GM23338 (cell line): ENCODE results near the gene SUN3.

ENCODE experiments used
- CREB1 ChIP-seq: fragments of 250-450 bp; sonication (Bioruptor Pico); IDR thresholded peaks from 2 replicates; pipeline ENCODE4 v1.5.0; 2020; ENCODE audit warnings: low read depth, mild to moderate bottlenecking, moderate library complexity
- EZH2 ChIP-seq: fragments of 200-600 bp; sonication (generic); IDR thresholded peaks from one replicate; pipeline ENCODE4 v1.8.0; 2017; ENCODE audit warnings: antibody characterized with exemption, mild to moderate bottlenecking, low read depth; ENCODE audit not compliant: unreplicated experiment
- EZH2phosphoT487 ChIP-seq: fragments of 200-600 bp; sonication (generic); IDR thresholded peaks from one replicate; pipeline ENCODE4 v1.8.1; 2018; ENCODE audit warnings: antibody characterized with exemption; ENCODE audit not compliant: unreplicated experiment
- JUNB ChIP-seq: IDR thresholded peaks from one replicate; pipeline ENCODE4 v1.6.1; 2016; ENCODE audit warnings: antibody characterized with exemption; ENCODE audit not compliant: unreplicated experiment
- POLR2AphosphoS5 ChIP-seq: IDR thresholded peaks from 2 replicates; pipeline ENCODE4 v1.6.1; 2016; ENCODE audit warnings: antibody characterized with exemption, low read depth
- ZNF331 ChIP-seq: fragments of 250-450 bp; sonication (Bioruptor Pico); IDR thresholded peaks from 2 replicates; pipeline ENCODE4 v1.5.0; 2020; ENCODE audit warnings: low read depth, mild to moderate bottlenecking, moderate library complexity
- TF ChIP-seq, protein P1 (sequence below), 2 experiments: fragments of 200-600 bp in 1 of 2; sonication (generic) in 1 of 2; conservative IDR thresholded peaks; 2 replicates each; pipeline versions ENCODE4 v1.5.1 to v1.6.1; 2016 to 2017; ENCODE audit warnings: antibody characterized with exemption in 2 of 2, low read depth in 2 of 2, mild to moderate bottlenecking in 2 of 2, moderate library complexity in 1 of 2
- TF ChIP-seq, protein P2 (sequence below): IDR thresholded peaks from one replicate; pipeline ENCODE4 v1.6.1; 2018; ENCODE audit warnings: antibody characterized with exemption; ENCODE audit not compliant: unreplicated experiment
- TF ChIP-seq, protein P3 (sequence below): IDR thresholded peaks from 2 replicates; pipeline ENCODE4 v1.6.1; 2016; ENCODE audit warnings: antibody characterized with exemption

DNA sequence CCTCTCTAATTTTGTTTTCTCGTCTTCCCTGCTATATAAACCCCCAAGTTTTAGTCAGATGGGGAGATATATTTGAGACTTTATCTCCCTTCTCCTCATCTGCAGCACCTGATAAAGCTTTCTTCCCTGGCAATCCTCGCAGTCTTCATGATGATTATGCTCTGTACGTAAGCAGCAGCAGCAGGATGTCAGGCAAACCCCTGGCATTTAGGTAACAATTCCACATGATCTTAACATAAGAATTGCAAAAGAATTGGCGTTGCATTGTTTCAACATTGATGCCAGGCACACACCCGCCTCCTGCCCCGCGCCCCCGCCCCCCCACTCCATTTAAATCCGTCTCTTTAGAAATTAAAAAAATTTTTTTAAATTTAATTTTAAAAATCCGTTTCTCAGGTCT is 86.8 kb downstream of the SUN3 start:
- TF ChIP-seq, protein P1, sequence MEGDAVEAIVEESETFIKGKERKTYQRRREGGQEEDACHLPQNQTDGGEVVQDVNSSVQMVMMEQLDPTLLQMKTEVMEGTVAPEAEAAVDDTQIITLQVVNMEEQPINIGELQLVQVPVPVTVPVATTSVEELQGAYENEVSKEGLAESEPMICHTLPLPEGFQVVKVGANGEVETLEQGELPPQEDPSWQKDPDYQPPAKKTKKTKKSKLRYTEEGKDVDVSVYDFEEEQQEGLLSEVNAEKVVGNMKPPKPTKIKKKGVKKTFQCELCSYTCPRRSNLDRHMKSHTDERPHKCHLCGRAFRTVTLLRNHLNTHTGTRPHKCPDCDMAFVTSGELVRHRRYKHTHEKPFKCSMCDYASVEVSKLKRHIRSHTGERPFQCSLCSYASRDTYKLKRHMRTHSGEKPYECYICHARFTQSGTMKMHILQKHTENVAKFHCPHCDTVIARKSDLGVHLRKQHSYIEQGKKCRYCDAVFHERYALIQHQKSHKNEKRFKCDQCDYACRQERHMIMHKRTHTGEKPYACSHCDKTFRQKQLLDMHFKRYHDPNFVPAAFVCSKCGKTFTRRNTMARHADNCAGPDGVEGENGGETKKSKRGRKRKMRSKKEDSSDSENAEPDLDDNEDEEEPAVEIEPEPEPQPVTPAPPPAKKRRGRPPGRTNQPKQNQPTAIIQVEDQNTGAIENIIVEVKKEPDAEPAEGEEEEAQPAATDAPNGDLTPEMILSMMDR (conservative IDR thresholded peaks at IDR 0.05; ENCODE audit: low read depth in 2 of 2): no peak
- no peak for TF ChIP-seq POLR2AphosphoS5
- TF ChIP-seq EZH2: no peak
- no peak for TF ChIP-seq JUNB
- TF ChIP-seq, protein P2, sequence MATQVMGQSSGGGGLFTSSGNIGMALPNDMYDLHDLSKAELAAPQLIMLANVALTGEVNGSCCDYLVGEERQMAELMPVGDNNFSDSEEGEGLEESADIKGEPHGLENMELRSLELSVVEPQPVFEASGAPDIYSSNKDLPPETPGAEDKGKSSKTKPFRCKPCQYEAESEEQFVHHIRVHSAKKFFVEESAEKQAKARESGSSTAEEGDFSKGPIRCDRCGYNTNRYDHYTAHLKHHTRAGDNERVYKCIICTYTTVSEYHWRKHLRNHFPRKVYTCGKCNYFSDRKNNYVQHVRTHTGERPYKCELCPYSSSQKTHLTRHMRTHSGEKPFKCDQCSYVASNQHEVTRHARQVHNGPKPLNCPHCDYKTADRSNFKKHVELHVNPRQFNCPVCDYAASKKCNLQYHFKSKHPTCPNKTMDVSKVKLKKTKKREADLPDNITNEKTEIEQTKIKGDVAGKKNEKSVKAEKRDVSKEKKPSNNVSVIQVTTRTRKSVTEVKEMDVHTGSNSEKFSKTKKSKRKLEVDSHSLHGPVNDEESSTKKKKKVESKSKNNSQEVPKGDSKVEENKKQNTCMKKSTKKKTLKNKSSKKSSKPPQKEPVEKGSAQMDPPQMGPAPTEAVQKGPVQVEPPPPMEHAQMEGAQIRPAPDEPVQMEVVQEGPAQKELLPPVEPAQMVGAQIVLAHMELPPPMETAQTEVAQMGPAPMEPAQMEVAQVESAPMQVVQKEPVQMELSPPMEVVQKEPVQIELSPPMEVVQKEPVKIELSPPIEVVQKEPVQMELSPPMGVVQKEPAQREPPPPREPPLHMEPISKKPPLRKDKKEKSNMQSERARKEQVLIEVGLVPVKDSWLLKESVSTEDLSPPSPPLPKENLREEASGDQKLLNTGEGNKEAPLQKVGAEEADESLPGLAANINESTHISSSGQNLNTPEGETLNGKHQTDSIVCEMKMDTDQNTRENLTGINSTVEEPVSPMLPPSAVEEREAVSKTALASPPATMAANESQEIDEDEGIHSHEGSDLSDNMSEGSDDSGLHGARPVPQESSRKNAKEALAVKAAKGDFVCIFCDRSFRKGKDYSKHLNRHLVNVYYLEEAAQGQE: no peak
- TF ChIP-seq EZH2phosphoT487: no peak
- TF ChIP-seq ZNF331 (CRISPR knock-in tag): no peak
- no peak for TF ChIP-seq CREB1 (CRISPR knock-in tag)
- TF ChIP-seq, protein P3, sequence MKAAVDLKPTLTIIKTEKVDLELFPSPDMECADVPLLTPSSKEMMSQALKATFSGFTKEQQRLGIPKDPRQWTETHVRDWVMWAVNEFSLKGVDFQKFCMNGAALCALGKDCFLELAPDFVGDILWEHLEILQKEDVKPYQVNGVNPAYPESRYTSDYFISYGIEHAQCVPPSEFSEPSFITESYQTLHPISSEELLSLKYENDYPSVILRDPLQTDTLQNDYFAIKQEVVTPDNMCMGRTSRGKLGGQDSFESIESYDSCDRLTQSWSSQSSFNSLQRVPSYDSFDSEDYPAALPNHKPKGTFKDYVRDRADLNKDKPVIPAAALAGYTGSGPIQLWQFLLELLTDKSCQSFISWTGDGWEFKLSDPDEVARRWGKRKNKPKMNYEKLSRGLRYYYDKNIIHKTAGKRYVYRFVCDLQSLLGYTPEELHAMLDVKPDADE: no peak
